Vagina (tissue), 2 donors: ENCODE data around the gene EFTUD2. TPM values are rescaled to one million over a fixed set of nuclear protein-coding genes. Genes with fewer than 3 reads are reported as not detected.
"Not testable (repeated sequence)": the region's sequence is repeated elsewhere in the genome, so short reads cannot be mapped to it uniquely, and the experiment has no call there.

Experiments used
- DNase-seq, 2 donors: peaks; one replicate each; pipeline ENCODE4 v3.0.0-alpha.2; 2017; ENCODE audit errors: extremely low spot score in 2 of 2
- H3K27ac ChIP-seq: fragments of 200-600 bp; sonication (generic); one replicate; pipeline ENCODE4 v1.5.1; 2019
- H3K27me3 ChIP-seq: fragments of 200-600 bp; sonication (generic); one replicate; pipeline ENCODE4 v1.5.1; 2019
- H3K36me3 ChIP-seq, 2 donors: fragments of 200-600 bp; sonication (generic); one replicate each; pipeline ENCODE4 v1.5.1; 2017 to 2019
- H3K4me1 ChIP-seq: fragments of 200-600 bp; sonication (generic); one replicate; pipeline ENCODE4 v1.5.1; 2019
- H3K4me3 ChIP-seq, 2 donors: fragments of 200-600 bp; sonication (generic); 1 replicate in 1 of 2; 2 replicates in 1 of 2; pipeline ENCODE4 v1.5.1; 2016 to 2019
- H3K9me3 ChIP-seq: fragments of 200-600 bp; sonication (generic); one replicate; pipeline ENCODE4 v1.5.1; 2019
- POLR2A ChIP-seq, 2 donors: fragments of 450-650 bp; IDR thresholded peaks; one replicate each; pipeline ENCODE4 v1.6.1; 2017; ENCODE audit warnings: antibody characterized with exemption in 2 of 2, mild to moderate bottlenecking in 2 of 2, moderate library complexity in 2 of 2
- POLR2AphosphoS5 ChIP-seq, 2 donors: sonication (generic); formaldehyde crosslinking; IDR thresholded peaks; one replicate each; pipeline ENCODE4 v1.9.0; 2017; ENCODE audit warnings: antibody characterized with exemption in 2 of 2, mild to moderate bottlenecking in 2 of 2, low read depth in 1 of 2; ENCODE audit not compliant: insufficient read depth in 1 of 2
- intact Hi-C: fragments of 100-400 bp; cut with DNase I; formaldehyde crosslinking; loops from one replicate; pipeline ENCODE4 v1.15.1; 2023
- total RNA-seq: library from RNA; depleted of rRNA; stranded (reverse); fragments of >200 nt; gene quantifications from one replicate; pipeline ENCODE4 v1.2.3, GENCODE V29; 2016
- TF ChIP-seq, protein P1 (sequence below), 3 experiments: fragments of 450-650 bp in 2 of 3; fragments of 200-600 bp in 1 of 3; sonication (generic) in 1 of 3; IDR thresholded peaks; one replicate each; pipeline ENCODE4 v1.5.1; 2017 to 2019; ENCODE audit warnings: antibody characterized with exemption in 3 of 3, mild to moderate bottlenecking in 2 of 3, moderate library complexity in 2 of 3

EFTUD2 gene
- total RNA-seq, 1 donor from 2014 or later: 55.5 TPM

GRCh38 chr17:44820631-44821212 lies 78.5 kb downstream of the EFTUD2 start:
- Histone ChIP-seq H3K4me1 (peaks cover 4% of the 10 kb centered on the region), H3K27me3 (no peaks in the 10 kb centered on the region), H3K9me3 (no peaks in the 10 kb centered on the region), H3K36me3 (no peaks in the 10 kb centered on the region), H3K4me3 (no peak overlapping the region), H3K27ac (peak overlapping the region; percentile 44)
- TF ChIP-seq POLR2AphosphoS5 (IDR thresholded peaks at IDR 0.05; ENCODE audit: insufficient read depth in 1 of 2, low read depth in 1 of 2): peak in 1 of 2 donors; percentile 43
- TF ChIP-seq, protein P1, sequence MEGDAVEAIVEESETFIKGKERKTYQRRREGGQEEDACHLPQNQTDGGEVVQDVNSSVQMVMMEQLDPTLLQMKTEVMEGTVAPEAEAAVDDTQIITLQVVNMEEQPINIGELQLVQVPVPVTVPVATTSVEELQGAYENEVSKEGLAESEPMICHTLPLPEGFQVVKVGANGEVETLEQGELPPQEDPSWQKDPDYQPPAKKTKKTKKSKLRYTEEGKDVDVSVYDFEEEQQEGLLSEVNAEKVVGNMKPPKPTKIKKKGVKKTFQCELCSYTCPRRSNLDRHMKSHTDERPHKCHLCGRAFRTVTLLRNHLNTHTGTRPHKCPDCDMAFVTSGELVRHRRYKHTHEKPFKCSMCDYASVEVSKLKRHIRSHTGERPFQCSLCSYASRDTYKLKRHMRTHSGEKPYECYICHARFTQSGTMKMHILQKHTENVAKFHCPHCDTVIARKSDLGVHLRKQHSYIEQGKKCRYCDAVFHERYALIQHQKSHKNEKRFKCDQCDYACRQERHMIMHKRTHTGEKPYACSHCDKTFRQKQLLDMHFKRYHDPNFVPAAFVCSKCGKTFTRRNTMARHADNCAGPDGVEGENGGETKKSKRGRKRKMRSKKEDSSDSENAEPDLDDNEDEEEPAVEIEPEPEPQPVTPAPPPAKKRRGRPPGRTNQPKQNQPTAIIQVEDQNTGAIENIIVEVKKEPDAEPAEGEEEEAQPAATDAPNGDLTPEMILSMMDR (IDR thresholded peaks at IDR 0.05): no peak
- no peak for DNase-seq
- intact Hi-C loops: no loop called here

DNA sequence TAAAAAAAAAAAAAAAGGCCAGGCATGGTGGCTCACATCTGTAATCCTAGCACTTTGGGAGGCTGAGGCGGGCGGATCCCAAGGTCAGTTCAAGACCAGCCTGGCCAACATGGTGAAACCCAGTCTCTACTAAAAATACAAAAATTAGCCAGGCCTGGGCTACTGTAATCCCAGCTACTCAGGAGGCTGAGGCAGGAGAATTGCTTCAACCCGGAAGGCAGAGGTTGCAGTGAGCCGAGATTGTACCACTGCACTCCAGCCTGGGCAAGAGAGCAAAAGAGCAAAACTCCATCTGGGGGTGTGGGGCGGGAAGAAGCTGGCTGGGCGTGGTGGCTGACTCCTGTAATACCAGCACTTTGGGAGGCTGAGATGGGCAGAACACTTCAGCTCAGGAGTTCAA lies 80.7 kb downstream of the EFTUD2 start:
- H3K36me3 ChIP-seq, H3K9me3 ChIP-seq, H3K4me1 ChIP-seq, DNase-seq, H3K27ac ChIP-seq, H3K27me3 ChIP-seq, intact Hi-C loops, H3K4me3 ChIP-seq: not testable (repeated sequence)

DNA sequence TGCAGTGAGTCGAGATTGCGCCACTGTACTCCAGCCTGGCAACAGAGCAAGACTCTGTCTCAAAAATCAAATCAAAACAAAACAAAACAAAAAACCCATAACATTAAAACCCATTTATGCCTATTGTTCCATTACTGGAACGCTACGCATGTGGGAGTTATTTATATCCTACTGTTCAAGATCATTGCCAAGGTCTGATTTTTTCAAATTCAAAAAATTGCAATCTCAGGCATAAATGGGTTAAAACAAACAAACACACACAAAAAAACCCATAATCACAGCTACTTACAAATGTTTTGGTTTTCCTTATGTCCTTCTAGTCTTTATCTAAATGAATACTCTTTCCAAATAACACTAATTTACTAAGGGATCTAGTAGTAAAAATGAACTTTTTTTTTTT lies 87.0 kb downstream of the EFTUD2 start:
- Histone ChIP-seq H3K27ac (peak overlapping the region; percentile 0), H3K9me3 (no peaks in the 10 kb centered on the region), H3K36me3 (no peaks in the 10 kb centered on the region), H3K27me3 (no peaks in the 10 kb centered on the region), H3K4me3 (no peak overlapping the region), H3K4me1 (peaks cover 5% of the 10 kb centered on the region)
- intact Hi-C loops: no loop called here
- no peak for TF ChIP-seq POLR2AphosphoS5 (IDR thresholded peaks at IDR 0.05; ENCODE audit: insufficient read depth in 1 of 2, low read depth in 1 of 2)
- no peak for TF ChIP-seq POLR2A (IDR thresholded peaks at IDR 0.05)
- TF ChIP-seq, protein P1 (IDR thresholded peaks at IDR 0.05): no peak
- no peak for DNase-seq

DNA sequence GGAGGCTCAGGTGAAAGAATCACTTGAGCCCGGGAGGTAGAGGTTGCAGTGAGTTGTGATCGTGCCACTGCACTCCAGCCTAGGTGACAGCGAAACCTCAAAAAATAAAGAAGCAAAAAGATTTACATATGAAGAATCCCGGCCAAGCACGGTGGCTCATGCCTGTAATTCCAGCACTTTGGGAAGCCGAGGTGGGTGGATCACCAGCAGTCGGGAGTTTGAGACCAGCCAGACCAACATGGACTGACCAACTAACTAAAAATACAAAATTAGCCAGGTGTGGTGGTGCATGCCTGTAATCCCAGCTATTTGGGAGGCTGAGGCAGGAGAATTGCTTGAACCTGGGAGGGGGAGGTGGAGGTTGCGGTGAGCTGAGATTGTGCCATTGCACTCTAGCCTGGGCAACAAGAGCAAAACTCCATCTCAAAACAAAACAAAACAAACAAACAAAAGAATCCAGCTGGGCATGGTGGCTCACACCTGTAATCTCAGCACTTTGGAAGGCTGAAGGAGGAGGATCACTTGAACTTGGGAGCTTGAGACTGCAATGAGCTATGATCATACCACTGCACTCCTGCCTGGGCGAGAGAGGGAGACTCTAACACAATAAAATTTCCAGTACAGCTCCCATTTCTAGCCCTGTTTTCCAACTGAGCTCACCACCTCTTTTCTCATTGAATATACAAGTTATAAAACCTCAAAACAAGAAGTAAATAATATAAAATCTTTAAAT lies 90.4 kb downstream of the EFTUD2 start:
- H3K27ac ChIP-seq, H3K27me3 ChIP-seq, H3K4me3 ChIP-seq, H3K4me1 ChIP-seq, intact Hi-C loops, DNase-seq, H3K9me3 ChIP-seq: not testable (repeated sequence)
- peaks cover 0 to 10% of the 10 kb centered on the region in 2 donors for H3K36me3 ChIP-seq

- Histone ChIP-seq H3K36me3 (peaks cover 0 to 10% of the 10 kb centered on the region in 2 donors), H3K4me1 (peaks cover 5% of the 10 kb centered on the region), H3K4me3 (no peak overlapping the region), H3K9me3 (no peaks in the 10 kb centered on the region), H3K27me3 (no peaks in the 10 kb centered on the region), H3K27ac (no peak overlapping the region)
- DNase-seq: no peak
- intact Hi-C loops: no loop called here
- TF ChIP-seq, protein P1 (IDR thresholded peaks at IDR 0.05): no peak
- TF ChIP-seq POLR2A (IDR thresholded peaks at IDR 0.05) (no peak), POLR2AphosphoS5 (IDR thresholded peaks at IDR 0.05; ENCODE audit: insufficient read depth in 1 of 2, low read depth in 1 of 2) (no peak)
Measured at GRCh38 chr17:44808156-44808555, 91.1 kb downstream of the EFTUD2 start.

DNA sequence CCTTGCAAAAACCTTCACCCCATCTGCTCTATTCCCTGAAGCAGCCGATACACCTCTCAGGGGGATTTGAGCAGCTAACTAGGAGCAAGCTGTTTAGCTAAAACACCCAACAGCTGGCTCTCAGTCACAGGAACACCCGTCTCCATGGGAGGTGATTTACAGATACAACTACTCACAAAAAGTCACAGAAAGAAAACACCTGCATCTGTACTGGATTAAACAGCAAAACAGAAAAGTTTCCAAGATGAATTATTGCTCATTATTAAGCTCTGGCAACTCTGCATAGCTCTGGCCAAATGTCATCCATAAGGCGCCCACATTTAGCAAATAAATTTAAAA lies 91.5 kb downstream of the EFTUD2 start:
- Histone ChIP-seq H3K4me3 (no peak overlapping the region), H3K36me3 (peaks cover 0 to 10% of the 10 kb centered on the region in 2 donors), H3K27ac (no peak overlapping the region), H3K4me1 (peaks cover 5% of the 10 kb centered on the region), H3K9me3 (no peaks in the 10 kb centered on the region), H3K27me3 (no peaks in the 10 kb centered on the region)
- DNase-seq: no peak
- intact Hi-C loops: no loop called here
- TF ChIP-seq, protein P1 (IDR thresholded peaks at IDR 0.05): no peak
- TF ChIP-seq POLR2AphosphoS5 (IDR thresholded peaks at IDR 0.05; ENCODE audit: insufficient read depth in 1 of 2, low read depth in 1 of 2) (no peak), POLR2A (IDR thresholded peaks at IDR 0.05) (no peak)
